Bronchus fibroblast of lung (primary cell): ENCODE measurements around the gene ZNF675. TPM values are rescaled to one million over a fixed set of nuclear protein-coding genes. Genes with fewer than 3 reads are reported as not detected.

Experiments used
- total RNA-seq: library from RNA; depleted of rRNA; stranded (reverse); fragments of >200 nt; gene quantifications from 2 replicates; pipeline ENCODE4 v1.2.3, GENCODE V29; 2015

The ZNF675 gene
- total RNA-seq = 3.7 and 5.7 TPM in 2 replicates

DNA sequence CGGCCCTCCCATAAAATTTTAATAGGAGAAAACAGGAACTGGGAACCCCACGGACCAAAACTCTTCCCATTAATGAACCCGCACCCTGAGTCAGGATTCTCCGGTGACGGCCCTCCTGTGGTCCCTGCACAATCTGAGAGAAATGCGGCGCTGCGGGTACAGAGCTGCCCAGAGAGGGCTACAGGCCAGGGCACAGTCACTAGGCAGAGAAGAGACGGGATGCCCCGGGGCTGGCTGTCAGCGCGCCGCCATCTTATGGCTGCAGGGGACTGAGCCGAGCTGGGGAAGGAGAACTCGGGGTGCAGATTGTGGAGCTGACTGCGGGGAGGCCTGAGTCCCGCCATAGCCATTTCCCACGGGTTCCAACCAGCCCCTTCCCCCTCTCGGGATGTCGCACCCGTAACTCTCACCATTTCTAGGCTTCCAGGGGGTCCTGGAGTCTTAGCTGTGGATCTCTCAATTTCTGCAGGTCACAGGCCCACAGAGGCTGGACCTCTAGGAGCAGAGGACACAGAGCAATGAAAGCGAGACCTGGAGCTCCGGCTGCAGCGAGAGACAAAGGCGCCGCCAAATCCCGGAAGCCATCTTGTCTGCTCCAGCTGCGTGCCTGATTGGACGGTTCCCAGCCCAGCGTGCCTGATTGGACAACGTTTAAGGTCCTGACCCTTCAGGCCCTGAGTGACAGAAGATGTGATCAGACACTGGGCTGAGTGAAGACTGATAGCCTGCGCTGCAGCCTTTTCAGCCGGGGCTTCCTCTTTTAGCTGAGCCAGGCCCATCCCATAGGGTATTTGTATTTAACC is at the start of gene ZNF675:
Gene ZNF675, minus strand, starts transcription at position 592 of the 803 bp plus-strand sequence. Its CDS starts 179 bp downstream, at position 413.

Other genes with a start within 250 kb of the ZNF675 start
- 1.3 and 1.5 TPM in 2 replicates for gene ZNF681, start 71.7 kb upstream of the ZNF675 start, total RNA-seq
- gene ZNF726, start 227.7 kb upstream of the ZNF675 start, total RNA-seq = 4.4 and 6.2 TPM in 2 replicates